Measurements from ENCODE around the gene UBL4B. TPM values are rescaled to one million over a fixed set of nuclear protein-coding genes. Genes with fewer than 3 reads are reported as not detected.

UBL4B gene
- total RNA-seq, 1 donor = not detected

DNA sequence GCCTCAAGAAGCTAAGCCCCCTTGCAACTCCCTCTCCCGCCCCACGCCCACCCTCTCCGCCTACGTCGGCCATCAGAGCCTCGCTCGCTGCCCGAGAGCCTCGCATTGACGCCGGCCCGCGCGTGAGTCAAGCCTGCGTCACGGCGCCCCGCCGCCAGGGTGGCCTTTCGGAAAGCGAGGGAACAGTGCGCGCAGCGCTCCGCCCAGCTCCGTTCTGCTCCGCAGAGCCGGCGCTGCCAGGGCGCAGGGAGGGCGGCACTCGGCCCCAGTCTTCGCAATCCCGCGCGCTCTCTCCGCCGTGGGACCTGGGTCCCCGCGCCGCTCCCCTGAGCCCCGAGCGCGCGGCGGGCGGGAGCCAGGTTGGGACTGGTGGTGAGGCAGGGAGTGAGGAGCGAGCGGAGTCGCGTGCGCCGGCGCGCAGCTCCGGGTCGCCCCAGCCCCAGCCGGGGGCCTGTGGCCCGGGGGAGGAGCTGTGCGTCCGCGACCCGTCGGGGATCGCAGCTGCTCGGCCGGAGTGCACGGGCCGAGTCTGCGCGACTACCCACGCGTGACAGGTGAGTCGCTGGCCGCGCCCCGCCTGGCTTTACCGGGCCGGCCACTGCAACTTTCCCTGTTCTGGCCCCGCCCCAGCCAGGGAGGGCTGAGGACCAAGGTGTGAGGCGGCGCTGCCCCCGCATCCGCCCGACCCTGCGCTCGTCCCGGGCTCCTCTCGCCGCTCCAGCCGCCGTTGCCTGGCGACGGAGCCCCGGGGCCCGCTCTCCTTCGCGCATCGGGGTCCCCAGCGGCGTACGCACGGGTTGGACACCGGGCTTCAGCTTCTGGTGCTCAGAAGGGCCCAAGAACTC is 38.3 kb downstream of the UBL4B start, which contains the start of gene SLC6A17:
Gene SLC6A17, plus strand, starts transcription at position 165 of the 845 bp plus-strand sequence. CDS start 16,436 bp downstream, outside the sequence.
- H3K4me3 ChIP-seq (ENCODE audit: low read depth, low read length) = peak within 1 kb of the TSS; percentile 54

DNA sequence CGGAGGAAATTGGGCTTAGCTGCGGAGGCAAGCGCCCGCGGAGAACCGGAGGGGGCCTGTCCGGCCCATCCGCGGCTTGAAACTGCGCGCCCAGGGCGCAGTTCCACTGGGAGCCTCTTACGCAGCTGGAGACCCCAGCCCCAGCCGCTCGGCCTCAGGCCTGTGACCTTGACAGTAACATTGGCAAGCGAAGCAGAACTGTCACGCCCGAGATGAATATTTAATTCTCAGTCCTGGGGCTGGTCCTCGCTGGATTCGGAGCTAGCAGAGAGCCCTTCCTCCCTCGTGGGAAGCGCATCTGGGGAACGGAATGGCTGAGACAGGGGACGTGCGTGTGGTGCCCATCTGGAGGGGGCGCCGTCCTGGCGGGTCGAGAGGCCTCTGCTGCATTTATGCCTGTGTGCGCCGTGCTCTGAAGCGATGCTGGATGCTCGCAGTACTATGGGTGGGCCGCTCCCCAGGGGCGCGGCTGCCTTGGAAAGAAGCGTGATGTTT is 39.0 kb downstream of the UBL4B start:
- no peak for TF ChIP-seq CTCF (IDR thresholded peaks at IDR 0.05; ENCODE audit: insufficient read depth, low read length)
- peak overlapping the region; percentile 54 for H3K4me3 ChIP-seq (ENCODE audit: low read depth, low read length)
- DNase-seq (ENCODE audit: low read depth) = no peak

More for the DNA sequence above, 38.3 kb downstream of the UBL4B start, which contains the start of gene SLC6A17:
- DNase-seq (ENCODE audit: low read depth) = peak; percentile 51
- peak; percentile 28 for TF ChIP-seq CTCF (IDR thresholded peaks at IDR 0.05; ENCODE audit: insufficient read depth, low read length)

- peak; percentile 29 for DNase-seq (ENCODE audit: low read depth)
- no peak for TF ChIP-seq CTCF (IDR thresholded peaks at IDR 0.05; ENCODE audit: insufficient read depth, low read length)
- no peak overlapping the region for H3K4me3 ChIP-seq (ENCODE audit: low read depth, low read length)
Observed at GRCh38 chr1:110152133-110152785, 40.0 kb downstream of the UBL4B start.

GRCh38 chr1:110153407-110153950 is 41.2 kb downstream of the UBL4B start:
- no peak for TF ChIP-seq CTCF (IDR thresholded peaks at IDR 0.05; ENCODE audit: insufficient read depth, low read length)
- no peak overlapping the region for H3K4me3 ChIP-seq (ENCODE audit: low read depth, low read length)
- no peak for DNase-seq (ENCODE audit: low read depth)

- H3K4me3 ChIP-seq (ENCODE audit: low read depth, low read length) = no peak overlapping the region
- peak; percentile 70 for DNase-seq (ENCODE audit: low read depth)
- TF ChIP-seq CTCF (IDR thresholded peaks at IDR 0.05; ENCODE audit: insufficient read depth, low read length) = peak; percentile 11
Observed at GRCh38 chr1:110155878-110156522, 43.8 kb downstream of the UBL4B start.

GRCh38 chr1:110158261-110158660 is 46.0 kb downstream of the UBL4B start:
- TF ChIP-seq CTCF (IDR thresholded peaks at IDR 0.05; ENCODE audit: insufficient read depth, low read length) = no peak
- H3K4me3 ChIP-seq (ENCODE audit: low read depth, low read length) = no peak overlapping the region
- no peak for DNase-seq (ENCODE audit: low read depth)

All from fibroblast of the aortic adventitia (primary cell).